HG03575 (cell line): Measurements from ENCODE around the gene TAL1.

ENCODE experiments used
- ATAC-seq: cut with Tn5 transposase; IDR thresholded peaks from one replicate; pipeline ENCODE4 v1.9.1; 2021; ENCODE audit not compliant: unreplicated experiment, insufficient number of reproducible peaks, low FRiP score; ENCODE audit errors: extremely low read depth

Gene TAL1

DNA sequence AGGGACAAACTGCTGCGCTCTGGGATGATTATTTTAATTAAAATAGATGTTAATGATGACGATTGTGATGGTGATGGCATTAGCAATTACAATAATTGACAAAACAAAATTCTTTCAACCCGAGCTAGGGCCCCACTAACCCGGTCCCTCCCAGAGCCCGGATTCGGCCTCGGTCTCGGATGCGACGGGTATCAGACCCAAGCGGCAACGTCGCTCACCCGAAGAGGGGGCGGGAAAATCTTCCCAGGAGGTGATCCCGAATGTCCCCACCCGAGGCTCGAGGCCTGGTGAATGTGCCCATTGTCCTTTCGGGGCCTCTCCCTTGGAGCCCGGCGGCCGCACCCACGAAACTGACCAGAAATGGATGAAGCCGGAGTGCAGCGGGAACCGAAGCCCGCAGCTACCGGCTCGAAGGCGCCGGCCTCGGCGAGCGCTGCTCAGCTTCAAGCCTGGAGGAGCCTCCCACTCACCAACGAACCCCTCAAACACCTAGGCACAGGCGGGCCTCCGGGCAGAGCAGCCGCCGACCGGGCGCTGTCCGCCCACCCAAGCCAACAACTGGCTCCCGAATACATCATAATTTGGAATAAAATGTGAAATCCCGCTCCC lies 1.2 kb downstream of the TAL1 start:
- no peak for ATAC-seq

DNA sequence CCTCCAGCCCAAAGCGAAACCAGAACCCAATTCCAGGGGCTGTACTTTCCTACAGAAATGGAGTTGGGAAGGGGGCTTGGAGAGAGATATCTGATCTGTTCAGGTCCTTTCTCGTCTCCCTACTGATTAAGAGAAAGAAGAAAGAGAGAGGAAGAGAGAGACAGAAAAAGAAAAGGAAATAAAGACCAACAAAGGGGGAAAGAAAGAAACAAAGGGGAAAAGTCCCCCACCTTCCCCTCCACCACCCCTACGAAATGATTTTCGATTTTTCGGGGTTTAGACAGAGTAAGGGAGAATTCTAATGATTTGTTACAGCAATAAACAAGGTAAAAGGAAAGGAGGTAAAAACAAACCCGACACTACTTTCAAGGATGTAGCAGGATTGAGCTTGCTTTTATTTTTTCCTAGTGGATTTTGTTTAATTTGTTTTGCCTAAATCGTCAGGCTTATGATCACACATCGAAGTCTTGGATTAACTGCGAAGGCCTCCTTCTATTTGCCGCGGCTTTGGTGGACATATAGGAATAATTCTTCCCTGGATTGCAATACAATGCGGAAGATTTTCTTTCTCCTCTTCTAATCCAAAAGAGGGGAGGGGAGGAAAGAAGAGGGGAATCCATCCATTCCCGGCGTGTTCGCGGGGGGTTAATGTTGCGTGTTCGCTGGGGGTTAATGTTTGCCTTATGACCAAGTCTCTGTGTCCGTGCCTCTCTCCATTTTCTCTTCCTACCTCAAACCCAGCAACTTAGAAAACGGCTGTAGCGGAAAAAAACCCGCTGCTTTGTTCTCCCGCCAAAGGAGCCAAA lies 1.9 kb downstream of the TAL1 start:
- ATAC-seq: no peak

- ATAC-seq: no peak
These were observed 2.8 kb downstream of the TAL1 start for GRCh38 chr1:47229031-47229885.

DNA sequence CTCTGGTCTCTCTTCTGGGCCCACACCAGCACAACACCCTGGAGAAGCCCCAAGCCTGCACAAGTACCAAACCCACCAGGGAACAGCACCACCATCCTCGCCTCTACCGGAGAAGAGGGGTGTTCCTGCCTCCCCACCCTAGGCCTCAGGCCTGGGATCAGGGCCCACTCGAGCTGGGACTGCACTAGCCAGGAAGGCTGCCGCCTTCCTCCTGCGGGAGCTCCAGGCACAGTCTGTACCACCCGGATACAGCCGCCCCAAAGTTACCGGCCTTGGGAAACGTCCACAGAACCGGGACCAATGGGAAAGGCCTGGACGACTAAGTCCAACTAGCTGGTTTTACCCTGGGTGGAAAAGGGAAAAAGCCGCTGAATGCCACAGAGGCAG lies 3.4 kb downstream of the TAL1 start:
- ATAC-seq: no peak

- ATAC-seq: no peak
These were observed 4.4 kb downstream of the TAL1 start for GRCh38 chr1:47227341-47228232.

GRCh38 chr1:47226839-47227215 lies 5.2 kb downstream of the TAL1 start:
- ATAC-seq: no peak

DNA sequence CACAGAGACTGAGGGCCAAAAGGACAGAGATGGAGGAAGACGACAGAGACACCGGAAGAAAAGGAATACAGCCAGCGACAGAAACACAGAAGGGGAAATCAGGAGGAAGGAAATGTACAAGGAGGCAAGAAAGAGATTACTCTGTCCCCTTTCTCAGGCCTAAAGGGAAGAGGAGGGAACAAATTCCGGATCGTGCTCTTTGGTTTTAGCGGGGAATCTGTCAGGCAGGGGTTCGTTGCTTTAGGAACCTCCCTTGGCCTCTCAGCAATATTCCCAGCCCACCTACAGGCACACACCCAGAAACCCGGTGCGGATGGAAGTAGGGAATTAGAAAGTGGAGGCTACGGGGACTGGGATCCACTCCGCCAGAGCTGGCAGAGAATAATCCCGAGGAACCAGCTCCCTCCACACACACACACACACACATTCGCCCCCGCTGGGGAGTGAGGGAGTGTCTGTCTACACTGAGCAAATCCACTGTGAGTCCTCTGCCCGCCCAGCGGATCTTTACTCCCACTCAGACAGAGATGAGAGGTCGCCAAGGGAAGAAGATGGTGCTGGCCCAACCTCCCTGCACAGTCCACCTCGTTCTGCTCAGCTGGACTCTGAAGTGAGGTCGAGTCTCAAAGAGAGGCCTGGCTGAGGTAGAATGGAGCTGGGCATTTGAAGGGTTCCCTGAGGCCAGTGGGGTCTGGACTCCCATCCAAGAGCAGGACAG lies 5.7 kb downstream of the TAL1 start:
- ATAC-seq: no peak

DNA sequence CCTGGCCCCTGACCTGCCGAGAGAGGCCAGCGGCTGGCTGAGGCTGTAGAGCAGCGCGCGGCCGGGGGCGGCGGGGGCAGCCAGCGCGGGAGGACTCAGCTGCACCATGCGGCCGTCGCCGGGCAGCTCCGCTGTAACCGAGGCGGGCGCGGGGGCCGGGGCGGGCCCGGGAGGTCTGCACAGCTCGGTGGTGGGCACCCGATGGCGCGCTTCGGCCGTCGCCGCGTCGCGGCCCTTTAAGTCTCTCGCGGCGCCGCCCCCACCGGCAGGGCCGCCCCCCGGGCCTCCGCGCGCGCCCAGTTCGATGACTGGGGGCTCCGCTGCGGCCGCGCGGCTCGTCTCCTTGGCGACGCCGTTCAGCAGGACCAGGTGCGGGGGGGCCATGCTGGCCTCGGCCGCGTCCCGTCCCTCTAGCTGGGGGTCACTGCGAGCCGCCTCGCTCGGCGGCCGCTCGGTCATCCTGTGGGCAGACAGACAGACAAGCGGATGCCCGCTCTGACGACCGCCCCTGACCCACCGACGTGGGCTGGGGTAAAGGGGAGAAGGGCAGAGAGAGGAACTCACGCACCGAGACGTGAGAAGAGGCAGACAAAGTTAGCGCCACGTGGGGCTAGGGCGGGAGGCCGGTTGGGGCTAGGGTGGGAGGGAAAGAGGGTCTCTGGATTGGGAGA lies 6.5 kb downstream of the TAL1 start:
- ATAC-seq: no peak

DNA sequence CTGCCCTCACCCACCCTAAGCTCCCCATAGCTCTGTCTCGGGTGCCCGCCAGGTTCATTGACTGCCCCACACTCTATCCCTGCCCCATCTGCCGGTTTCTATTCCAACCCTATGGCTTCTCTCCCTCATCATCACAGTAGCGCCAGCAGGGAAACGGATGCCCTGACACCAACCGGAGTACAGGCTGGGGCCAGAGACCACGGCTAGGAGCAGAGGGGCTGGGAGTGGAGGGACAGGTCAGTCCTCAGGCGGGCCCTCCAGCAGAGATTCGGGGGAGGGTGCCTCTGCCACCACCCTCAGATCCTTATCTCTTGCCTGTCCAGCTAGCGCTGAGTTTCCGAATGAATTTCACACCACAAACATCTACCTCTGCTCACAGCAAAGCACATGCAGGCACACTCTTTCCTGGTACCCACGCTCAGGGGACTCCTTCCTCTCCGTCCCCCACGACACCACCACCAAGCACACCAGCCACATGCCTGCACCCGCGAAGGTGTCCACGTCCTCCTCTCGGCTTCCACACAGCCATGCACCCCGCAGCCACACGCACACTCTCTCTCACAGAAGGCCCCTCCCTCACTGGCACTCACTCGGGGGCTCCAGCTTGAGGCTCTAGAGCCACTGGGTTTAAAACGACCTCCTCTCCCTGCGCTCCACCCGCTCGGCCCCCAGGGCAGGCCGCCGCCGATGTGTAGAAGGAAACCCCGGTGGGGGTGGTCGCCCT lies 7.2 kb downstream of the TAL1 start:
- ATAC-seq: no peak

DNA sequence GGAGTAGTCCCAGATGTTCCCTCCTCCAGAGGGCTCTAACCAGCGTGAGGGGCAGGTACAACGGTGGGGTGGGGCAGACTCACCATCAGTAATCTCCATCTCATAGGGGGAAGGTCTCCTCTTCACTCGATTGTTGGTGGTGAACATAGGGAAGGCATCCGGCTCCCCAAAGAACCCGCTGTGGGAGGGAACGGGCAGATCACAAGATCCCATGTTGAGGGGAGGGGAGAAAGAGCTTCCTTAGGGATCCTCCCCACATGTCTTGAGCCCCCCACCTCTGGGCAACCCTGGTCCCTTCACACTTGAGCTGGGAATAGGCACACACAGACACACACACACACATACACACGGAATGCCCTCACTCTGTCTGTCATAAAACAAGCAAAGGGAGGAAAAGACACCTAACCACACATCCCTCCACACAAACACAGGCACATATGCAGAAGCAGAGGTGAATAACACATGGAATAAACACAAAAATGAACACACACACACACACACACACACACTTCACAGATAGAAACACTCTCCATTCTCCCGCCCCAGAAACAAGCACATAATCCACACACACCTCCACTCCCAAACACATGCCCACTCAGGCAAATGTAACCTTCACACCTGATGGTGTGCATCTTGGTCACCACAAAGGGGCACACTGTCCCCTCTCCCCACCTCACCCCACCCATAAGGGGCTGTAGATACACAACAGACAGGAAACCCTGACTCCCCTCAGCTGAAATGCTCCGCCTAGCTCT lies 7.9 kb downstream of the TAL1 start:
- no peak for ATAC-seq

DNA sequence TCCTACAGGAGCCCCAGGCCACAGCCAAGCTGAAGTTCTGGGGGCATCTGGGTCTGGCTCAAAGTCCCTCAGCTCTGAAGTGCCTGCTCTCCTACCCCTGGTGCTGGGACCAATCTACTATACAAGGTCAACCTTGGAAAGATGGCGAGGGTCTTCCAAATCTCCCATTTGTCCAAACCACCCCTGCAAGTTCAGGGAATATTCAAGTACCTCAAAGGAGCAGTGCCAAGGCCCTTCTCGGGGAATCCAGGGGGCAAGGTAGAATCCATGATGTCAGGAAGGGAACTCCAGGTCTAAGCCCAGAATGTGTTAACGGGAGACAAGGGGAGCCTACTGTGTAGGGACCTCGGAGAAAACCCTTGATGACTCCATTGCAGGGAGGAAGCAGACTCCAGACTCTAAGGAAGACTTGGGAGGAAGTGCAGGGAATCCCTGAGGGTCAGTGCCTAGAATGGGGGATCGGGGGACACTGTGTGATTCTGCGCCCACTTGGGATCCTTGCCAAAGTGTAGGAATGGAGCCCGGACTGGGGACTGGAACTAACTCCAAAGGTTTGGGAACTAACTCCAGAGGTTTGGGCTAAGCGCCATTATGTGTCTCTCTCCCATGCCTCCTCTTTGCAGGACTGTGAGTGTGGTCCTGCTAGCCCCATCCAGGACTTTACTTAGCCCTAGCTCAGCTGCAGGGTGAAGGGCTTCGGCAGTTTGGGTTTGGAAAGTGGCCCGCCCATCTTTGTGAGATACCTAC lies 8.7 kb downstream of the TAL1 start:
- ATAC-seq: no peak

DNA sequence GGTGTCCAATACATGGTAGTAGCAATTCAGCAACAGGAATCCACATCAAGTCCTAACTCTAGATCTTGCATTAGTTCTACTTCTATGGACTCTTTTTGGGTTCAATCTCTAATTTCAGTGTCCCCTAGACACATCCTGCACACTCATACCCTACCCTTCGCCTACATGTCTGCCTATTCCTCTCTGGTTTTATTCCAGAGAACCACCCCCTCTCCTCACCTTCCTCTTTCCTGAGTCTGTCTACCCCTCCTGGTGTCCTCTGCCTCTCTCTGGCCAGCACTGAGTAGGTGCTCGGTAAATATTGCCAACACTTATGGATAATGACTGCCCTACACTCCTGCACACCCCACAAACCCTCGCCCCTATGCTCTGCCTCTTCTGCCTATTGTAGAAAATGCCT lies 9.5 kb downstream of the TAL1 start:
- no peak for ATAC-seq

DNA sequence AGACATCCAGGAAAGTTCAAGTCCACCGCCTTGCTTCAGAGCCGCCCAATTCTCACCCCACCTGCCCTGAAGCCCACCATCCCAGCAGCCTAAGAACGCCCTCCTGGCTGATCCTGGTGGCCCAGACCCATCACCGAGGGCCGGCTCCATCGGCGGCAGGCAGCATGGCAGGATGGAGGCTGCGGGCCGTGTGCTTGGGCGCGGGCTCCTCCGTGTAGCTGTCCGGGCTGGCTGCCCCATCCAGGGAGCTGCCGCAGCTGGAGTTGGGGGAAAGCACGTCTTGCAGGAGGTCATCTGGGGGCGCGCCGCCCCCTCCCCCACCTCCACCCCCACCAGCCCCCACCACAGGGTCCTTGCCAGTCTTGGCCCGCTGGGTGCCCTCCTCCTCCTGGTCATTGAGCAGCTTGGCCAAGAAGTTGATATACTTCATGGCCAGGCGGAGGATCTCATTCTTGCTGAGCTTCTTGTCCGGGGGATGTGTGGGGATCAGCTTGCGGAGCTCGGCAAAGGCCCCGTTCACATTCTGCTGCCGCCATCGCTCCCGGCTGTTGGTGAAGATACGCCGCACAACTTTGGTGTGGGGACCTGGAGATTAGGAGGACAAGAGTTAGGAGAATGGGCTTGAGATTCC lies 12.3 kb downstream of the TAL1 start:
- ATAC-seq: no peak

GRCh38 chr1:47219001-47219400 lies 13.0 kb downstream of the TAL1 start:
- no peak for ATAC-seq

- no peak for ATAC-seq
These were observed 15.6 kb downstream of the TAL1 start for GRCh38 chr1:47216278-47217059.
